OCI-LY7 (cell line): ENCODE measurements around the gene SH2D3A. TPM values are rescaled to one million over a fixed set of nuclear protein-coding genes. Genes with fewer than 3 reads are reported as not detected.

Experiments used
- BruUV-seq: library from RNA; stranded (reverse); fragments of 400-500 nt; replicated peaks from 2 replicates; lab custom pipeline; 2021; lab: Mats Ljungman, UMichigan
- CTCF ChIA-PET: fragments of 300-600 bp; sonication (Branson Sonifier 250); formaldehyde crosslinking; loops from one replicate; lab custom pipeline; 2022; ENCODE audit warnings: antibody characterized with exemption; ENCODE audit not compliant: unreplicated experiment; lab: Charles Lee
- POLR2A ChIA-PET: fragments of 300-600 bp; sonication (Branson Sonifier 250); formaldehyde crosslinking; loops from one replicate; lab custom pipeline; 2022; ENCODE audit warnings: antibody characterized with exemption; lab: Charles Lee
- DNase-seq: peaks from one replicate; pipeline ENCODE4 v3.0.0-alpha.2; 2015; ENCODE audit warnings: low spot score
- H2AFZ ChIP-seq: fragments of 200-600 bp; sonication (generic), shearing (Covaris generic); 2 replicates; pipeline ENCODE4 v1.6.1; 2014; ENCODE audit warnings: mild to moderate bottlenecking, antibody characterized with exemption, low read length, moderate library complexity
- H3K27ac ChIP-seq: fragments of 200-600 bp; sonication (generic); 2 replicates; pipeline ENCODE4 v1.5.1; 2014; ENCODE audit warnings: mixed run types, low read depth, mild to moderate bottlenecking, moderate library complexity, low read length, inconsistent platforms; ENCODE audit not compliant: poor library complexity, severe bottlenecking
- H3K36me3 ChIP-seq: fragments of 200-600 bp; sonication (generic); 2 replicates; pipeline ENCODE4 v1.6.1; 2014; ENCODE audit warnings: mild to moderate bottlenecking, antibody characterized with exemption, low read length, moderate library complexity, mixed read lengths; ENCODE audit not compliant: insufficient read depth
- H3K4me1 ChIP-seq: fragments of 200-600 bp; sonication (generic); 2 replicates; pipeline ENCODE4 v1.5.1; 2014; ENCODE audit warnings: mild to moderate bottlenecking, low read length; ENCODE audit not compliant: insufficient read depth, poor library complexity, severe bottlenecking
- H3K4me2 ChIP-seq: fragments of 200-600 bp; sonication (generic); 2 replicates; pipeline ENCODE4 v1.6.1; 2014; ENCODE audit warnings: mild to moderate bottlenecking, low read length
- H3K4me3 ChIP-seq: fragments of 200-600 bp; sonication (generic); 2 replicates; pipeline ENCODE4 v1.5.1; 2014; ENCODE audit warnings: mild to moderate bottlenecking, low read depth, low read length; ENCODE audit not compliant: poor library complexity, severe bottlenecking
- H3K79me2 ChIP-seq: fragments of 200-600 bp; sonication (generic); 2 replicates; pipeline ENCODE4 v1.6.1; 2016; ENCODE audit warnings: low read depth, mild to moderate bottlenecking, low read length, moderate library complexity, mixed read lengths; ENCODE audit not compliant: insufficient read depth
- H3K9me2 ChIP-seq: fragments of 200-600 bp; sonication (generic); 2 replicates; pipeline ENCODE4 v1.6.1; 2016; ENCODE audit warnings: mild to moderate bottlenecking, low read length, mixed read lengths; ENCODE audit not compliant: insufficient read depth
- H3K9me3 ChIP-seq: fragments of 200-600 bp; sonication (generic); 2 replicates; pipeline ENCODE4 v1.6.1; 2014; ENCODE audit warnings: mild to moderate bottlenecking, mixed run types, low read length, mixed read lengths
- H4K20me1 ChIP-seq: fragments of 200-600 bp; sonication (generic); 2 replicates; pipeline ENCODE4 v1.6.1; 2014; ENCODE audit warnings: mild to moderate bottlenecking, antibody characterized with exemption, low read length, moderate library complexity, mixed read lengths; ENCODE audit not compliant: insufficient read depth
- EZH2phosphoT487 ChIP-seq: fragments of 200-600 bp; sonication (generic); IDR thresholded peaks from 2 replicates; pipeline ENCODE4 v1.6.1; 2018; ENCODE audit warnings: low read depth, borderline replicate concordance, mild to moderate bottlenecking, mixed run types, antibody characterized with exemption, low read length, moderate library complexity, mixed read lengths
- intact Hi-C: fragments of 100-400 bp; cut with micrococcal nuclease; formaldehyde crosslinking; loops from one replicate; pipeline ENCODE4 v1.10.0; 2022; ENCODE audit not compliant: unreplicated experiment
- total RNA-seq, 2 experiments: library from RNA; depleted of rRNA in 1 of 2; stranded (reverse); fragments of >200 nt in 1 of 2; shearing (Covaris generic) in 1 of 2; gene quantifications; 2 replicates each; pipeline ENCODE4 v1.2.3, GENCODE V29; 2014 to 2022
- TF ChIP-seq, protein P1 (sequence below): fragments of 200-600 bp; sonication (generic); conservative IDR thresholded peaks from 2 replicates; pipeline ENCODE4 v1.5.1; 2014; ENCODE audit warnings: mild to moderate bottlenecking, antibody characterized with exemption, low read length, moderate library complexity, mixed read lengths

The SH2D3A gene
- total RNA-seq, 2 experiments from 2014 or later = 7.8 to 13.3 TPM

DNA sequence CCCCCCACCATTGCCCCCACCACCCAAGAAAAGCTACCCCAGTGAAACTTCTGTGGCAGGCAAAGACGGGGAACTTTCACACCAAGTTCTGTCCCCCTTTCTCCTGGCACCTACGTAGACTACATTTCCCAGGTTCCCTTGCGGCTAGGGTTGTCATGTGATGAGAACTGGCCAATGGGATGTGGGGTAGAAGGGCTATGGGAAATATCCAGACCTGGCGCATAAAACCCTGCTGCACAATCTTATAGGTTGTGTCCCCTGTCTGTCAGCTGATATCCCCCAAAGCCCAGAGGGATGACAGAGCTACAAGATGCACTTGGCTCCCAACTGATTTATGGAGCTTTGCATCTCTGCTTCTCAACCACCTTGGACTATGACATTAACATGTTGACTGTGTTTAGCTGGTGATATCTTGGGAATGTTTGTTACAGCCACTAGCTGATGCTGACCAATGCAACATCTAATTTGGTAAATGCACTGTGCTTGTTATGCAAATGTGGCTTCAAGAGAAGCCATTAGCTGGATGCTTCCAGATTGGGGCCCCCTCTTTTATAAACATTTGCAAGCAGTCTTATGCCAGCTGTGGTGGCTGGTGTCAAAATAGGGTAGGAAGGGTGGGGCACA lies 6.1 kb downstream of the SH2D3A start:
- ChIA-PET CTCF (no interaction called here), POLR2A (no interaction called here)
- Histone ChIP-seq H3K9me2 (no peaks in the 10 kb centered on the region), H4K20me1 (no peaks in the 10 kb centered on the region), H3K4me3 (no peak overlapping the region), H3K4me2 (no peak overlapping the region), H2AFZ (peak overlapping the region; percentile 0; the same call in 1 of the 2 replicates), H3K27ac (no peak overlapping the region), H3K36me3 (peaks cover 6% of the 10 kb centered on the region; the same call in 1 of the 2 replicates), H3K79me2 (no peaks in the 10 kb centered on the region), H3K9me3 (peaks cover 10% of the 10 kb centered on the region; the same call in 1 of the 2 replicates), H3K4me1 (peaks cover 7% of the 10 kb centered on the region)
- intact Hi-C loops = no loop called here
- BruUV-seq = no TSS peak
- DNase-seq = peak; percentile 76
- no peak for TF ChIP-seq EZH2phosphoT487

DNA sequence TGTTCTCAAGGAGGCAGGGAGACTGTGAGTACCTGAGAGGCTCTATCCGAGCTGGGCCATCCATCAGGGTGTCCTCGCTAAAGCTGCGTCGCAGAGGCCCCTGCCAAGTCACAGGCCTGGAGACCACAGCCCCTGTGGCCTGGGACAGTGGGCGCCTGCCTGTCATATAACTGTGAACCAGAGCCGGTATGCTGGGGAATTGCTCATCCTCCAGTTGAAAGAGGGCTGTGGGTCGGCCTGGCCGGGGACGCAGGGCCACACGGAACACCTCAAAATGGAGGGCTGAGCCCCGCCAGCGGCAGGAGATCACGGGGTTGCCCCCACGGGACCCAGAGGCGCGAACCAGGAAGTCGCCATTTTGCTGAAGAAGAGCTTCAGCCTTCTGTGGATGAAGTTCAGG lies 6.6 kb downstream of the SH2D3A start:
- TF ChIP-seq, protein P1, sequence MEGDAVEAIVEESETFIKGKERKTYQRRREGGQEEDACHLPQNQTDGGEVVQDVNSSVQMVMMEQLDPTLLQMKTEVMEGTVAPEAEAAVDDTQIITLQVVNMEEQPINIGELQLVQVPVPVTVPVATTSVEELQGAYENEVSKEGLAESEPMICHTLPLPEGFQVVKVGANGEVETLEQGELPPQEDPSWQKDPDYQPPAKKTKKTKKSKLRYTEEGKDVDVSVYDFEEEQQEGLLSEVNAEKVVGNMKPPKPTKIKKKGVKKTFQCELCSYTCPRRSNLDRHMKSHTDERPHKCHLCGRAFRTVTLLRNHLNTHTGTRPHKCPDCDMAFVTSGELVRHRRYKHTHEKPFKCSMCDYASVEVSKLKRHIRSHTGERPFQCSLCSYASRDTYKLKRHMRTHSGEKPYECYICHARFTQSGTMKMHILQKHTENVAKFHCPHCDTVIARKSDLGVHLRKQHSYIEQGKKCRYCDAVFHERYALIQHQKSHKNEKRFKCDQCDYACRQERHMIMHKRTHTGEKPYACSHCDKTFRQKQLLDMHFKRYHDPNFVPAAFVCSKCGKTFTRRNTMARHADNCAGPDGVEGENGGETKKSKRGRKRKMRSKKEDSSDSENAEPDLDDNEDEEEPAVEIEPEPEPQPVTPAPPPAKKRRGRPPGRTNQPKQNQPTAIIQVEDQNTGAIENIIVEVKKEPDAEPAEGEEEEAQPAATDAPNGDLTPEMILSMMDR = no peak
- TF ChIP-seq EZH2phosphoT487 = no peak
- H3K4me1 ChIP-seq = peaks cover 1% of the 10 kb centered on the region
- peaks cover 10% of the 10 kb centered on the region; the same call in 1 of the 2 replicates for H3K9me3 ChIP-seq
- DNase-seq = no peak
- no peaks in the 10 kb centered on the region for H4K20me1 ChIP-seq
- no peaks in the 10 kb centered on the region for H3K9me2 ChIP-seq
- no peak overlapping the region for H3K4me2 ChIP-seq
- no peak overlapping the region for H3K4me3 ChIP-seq
- peaks cover 6% of the 10 kb centered on the region; the same call in 1 of the 2 replicates for H3K36me3 ChIP-seq
- ChIA-PET POLR2A (no interaction called here), CTCF (no interaction called here)
- H3K27ac ChIP-seq = no peak overlapping the region
- no peaks in the 10 kb centered on the region for H3K79me2 ChIP-seq
- intact Hi-C loops = no loop called here
- BruUV-seq = no TSS peak
- H2AFZ ChIP-seq = peak overlapping the region; percentile 0; the same call in 1 of the 2 replicates

DNA sequence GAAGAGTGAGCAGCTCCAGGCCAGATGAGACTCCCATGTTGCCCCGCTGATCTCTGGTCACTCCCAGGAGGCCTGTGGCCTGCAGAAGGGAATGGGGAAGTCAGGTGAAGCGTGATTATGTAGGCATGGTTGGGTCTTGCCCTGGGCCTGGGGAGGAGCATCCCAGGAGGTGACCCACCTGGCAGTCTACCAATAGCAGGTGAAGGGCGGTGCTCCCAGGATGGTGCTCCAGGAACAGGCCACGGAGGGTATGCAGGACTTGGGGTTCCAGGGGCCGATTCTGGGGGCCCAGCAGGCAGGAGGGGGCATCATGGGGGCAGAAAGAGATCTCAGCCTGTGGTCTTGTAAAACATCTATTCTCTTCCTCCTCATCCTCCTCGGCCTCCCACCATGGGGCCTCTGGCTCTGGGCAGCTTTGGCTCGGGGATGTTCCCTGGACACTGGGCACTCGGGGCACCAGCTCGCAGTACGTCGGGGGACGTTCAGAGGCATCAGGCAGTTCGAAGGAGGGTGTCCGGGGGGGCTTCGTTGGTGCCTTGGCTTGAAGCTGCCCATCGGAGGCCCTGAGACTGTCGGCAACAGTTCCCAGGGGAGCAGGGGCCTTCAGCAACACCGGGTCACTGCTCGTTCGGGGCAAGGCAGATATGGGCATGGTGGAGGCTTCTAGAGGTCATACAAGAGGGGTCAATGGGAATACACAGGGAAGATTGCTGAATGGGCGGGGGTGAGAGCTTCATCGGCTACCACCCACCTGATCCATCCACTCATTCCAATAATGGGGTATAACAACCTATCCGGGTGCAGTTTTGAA lies 12.4 kb downstream of the SH2D3A start:
- intact Hi-C loops = no loop called here
- peaks cover 12% of the 10 kb centered on the region for H3K4me1 ChIP-seq
- TF ChIP-seq, protein P1 = no peak
- TF ChIP-seq EZH2phosphoT487 = no peak
- no peaks in the 10 kb centered on the region for H3K9me3 ChIP-seq
- no peaks in the 10 kb centered on the region for H3K79me2 ChIP-seq
- no peaks in the 10 kb centered on the region for H3K9me2 ChIP-seq
- H3K27ac ChIP-seq = no peak overlapping the region
- peaks cover 22% of the 10 kb centered on the region for H3K36me3 ChIP-seq
- ChIA-PET CTCF (no interaction called here), POLR2A (no interaction called here)
- H3K4me3 ChIP-seq = no peak overlapping the region
- no TSS peak for BruUV-seq
- H2AFZ ChIP-seq = no peak overlapping the region
- H4K20me1 ChIP-seq = no peaks in the 10 kb centered on the region
- no peak for DNase-seq
- H3K4me2 ChIP-seq = no peak overlapping the region
